Activated CD8-positive, alpha-beta memory T cell treated with anti-CD3 and anti-CD28 coated beads, Interleukin-2, amount 50 U/mL, for 4 hours (primary cell): ENCODE measurements around the gene S1PR5.
"Not testable (repeated sequence)": the region's sequence is repeated elsewhere in the genome, so short reads cannot be mapped to it uniquely, and the experiment has no call there.

ENCODE experiments used
- DNase-seq: peaks from one replicate; pipeline ENCODE4 v3.0.0-alpha.2; 2020

Gene S1PR5

GRCh38 chr19:10544242-10544752, 27.1 kb upstream of the S1PR5 start:
- no peak for DNase-seq

- peak; percentile 78 for DNase-seq
Measured at GRCh38 chr19:10543420-10544241, 26.4 kb upstream of the S1PR5 start, which contains the start of gene ATG4D. Gene ATG4D, plus strand, starts transcription at chr19:10543904. Its CDS starts 187 bp downstream, at chr19:10544091.

DNA sequence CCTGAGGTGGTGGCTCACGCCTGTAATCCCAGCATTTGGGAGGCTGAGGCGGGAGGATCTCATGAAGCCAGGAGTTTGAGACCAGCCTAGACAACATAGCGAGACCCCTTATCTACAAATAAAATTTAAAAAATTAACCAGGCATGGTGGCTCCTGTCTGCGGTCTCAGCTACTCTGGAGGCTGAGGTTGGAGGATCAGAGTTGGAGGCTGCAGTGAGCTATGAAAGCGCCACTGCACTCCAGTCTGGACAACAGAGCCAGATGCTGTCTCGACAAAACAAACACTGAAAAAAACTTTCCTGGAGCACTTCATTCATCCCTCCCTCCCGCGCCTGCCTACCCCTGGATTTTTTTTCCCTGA, 25.8 kb upstream of the S1PR5 start:
- DNase-seq, result no peak

DNA sequence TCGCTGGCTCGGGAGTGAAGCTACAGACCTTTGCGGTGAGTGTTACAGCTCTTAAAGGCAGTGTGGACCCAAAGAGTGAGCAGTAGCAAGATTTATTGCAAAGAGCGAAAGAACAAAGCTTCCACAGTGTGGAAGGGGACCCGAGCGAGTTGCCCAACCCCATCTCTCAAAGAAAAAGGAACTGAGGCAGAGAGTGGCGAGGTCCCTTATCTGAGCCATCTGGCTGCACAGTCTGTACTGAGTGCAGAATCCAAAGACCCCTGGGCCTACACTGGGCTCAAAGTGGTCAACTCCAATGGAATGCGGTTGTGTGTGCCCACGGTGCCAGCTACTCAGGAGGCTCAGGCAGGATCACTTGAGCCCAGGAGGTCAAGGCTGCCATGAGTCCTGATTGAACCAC, 21.8 kb upstream of the S1PR5 start:
- not testable (repeated sequence) for DNase-seq

GRCh38 chr19:10538204-10538983, 21.1 kb upstream of the S1PR5 start:
- no peak for DNase-seq

DNA sequence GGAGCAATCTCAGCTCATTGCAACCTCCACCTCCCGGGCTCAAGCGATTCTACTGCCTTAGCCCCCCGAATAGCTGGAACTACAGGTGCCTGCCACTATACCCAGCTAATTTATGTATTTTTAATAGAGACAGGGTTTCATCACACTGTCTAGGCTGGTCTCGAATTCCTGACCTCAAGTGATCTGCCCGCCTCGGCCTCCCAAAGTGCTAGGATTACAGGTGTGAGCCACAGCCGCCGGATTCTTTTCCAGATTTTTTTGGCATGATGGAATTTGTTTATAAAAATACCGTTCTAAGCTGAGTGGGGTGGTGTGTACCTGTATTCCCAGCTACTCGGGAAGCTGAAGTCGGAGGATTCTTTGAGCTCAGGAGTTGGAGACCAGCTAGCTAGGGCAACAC, 20.4 kb upstream of the S1PR5 start:
- no peak for DNase-seq

- DNase-seq, result no peak
Measured at GRCh38 chr19:10535613-10536012, 18.4 kb upstream of the S1PR5 start.

- no peak for DNase-seq
Measured at GRCh38 chr19:10533646-10534386, 16.6 kb upstream of the S1PR5 start.

GRCh38 chr19:10532457-10532856, 15.2 kb upstream of the S1PR5 start:
- DNase-seq, result no peak

DNA sequence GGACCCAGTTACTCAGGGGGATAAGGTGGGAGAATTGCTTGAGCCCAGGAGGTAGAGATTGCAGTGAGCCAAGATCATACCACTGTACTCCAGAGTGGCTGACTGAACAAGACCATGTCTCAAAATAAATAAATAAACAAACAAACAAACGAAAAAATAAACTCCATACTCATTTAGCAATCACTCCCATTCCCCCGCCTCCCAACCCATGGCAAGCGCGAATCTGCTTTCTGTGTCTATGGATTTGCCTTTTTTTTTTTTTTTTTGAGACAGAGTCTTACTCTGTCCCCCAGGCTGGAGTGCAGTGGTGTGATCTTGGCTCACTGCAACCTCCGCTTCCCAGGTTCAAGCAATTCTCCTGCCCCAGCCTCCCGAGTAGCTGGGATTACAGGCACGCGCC, 9.6 kb upstream of the S1PR5 start:
- DNase-seq, result not testable (repeated sequence)

- no peak for DNase-seq
Measured at GRCh38 chr19:10525636-10526035, 8.4 kb upstream of the S1PR5 start.

DNA sequence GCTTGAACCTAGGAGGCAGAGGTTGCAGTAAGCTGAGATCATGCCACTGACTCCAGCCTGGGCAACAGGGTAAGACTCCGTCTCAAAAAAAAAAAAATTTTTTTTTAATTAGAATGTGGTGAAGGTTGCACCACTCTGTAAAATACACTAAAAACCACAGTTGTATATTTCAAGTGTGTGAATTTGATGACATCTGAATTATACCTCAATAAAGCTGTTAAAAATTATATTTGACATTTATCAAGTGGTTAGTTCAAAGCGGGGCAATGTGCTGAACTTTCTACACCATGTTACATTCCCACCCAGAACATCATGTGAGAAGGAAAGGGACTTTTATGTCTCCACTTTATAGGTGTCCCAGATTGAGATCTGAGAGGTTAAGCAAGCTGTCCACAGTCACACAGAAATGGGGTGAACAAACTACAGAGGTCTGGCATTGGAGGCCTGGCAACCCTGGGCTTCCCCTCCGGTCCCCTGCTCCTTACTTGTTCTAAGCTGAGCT, 5.9 kb upstream of the S1PR5 start:
- no peak for DNase-seq

- DNase-seq, result no peak
Measured at GRCh38 chr19:10521461-10522171, 4.4 kb upstream of the S1PR5 start.

GRCh38 chr19:10520652-10521318, 3.5 kb upstream of the S1PR5 start:
- DNase-seq, result no peak

- no peak for DNase-seq
Measured at GRCh38 chr19:10519421-10519820, 2.2 kb upstream of the S1PR5 start.

GRCh38 chr19:10518444-10519361, 1.5 kb upstream of the S1PR5 start:
- DNase-seq, result peak; percentile 21

DNA sequence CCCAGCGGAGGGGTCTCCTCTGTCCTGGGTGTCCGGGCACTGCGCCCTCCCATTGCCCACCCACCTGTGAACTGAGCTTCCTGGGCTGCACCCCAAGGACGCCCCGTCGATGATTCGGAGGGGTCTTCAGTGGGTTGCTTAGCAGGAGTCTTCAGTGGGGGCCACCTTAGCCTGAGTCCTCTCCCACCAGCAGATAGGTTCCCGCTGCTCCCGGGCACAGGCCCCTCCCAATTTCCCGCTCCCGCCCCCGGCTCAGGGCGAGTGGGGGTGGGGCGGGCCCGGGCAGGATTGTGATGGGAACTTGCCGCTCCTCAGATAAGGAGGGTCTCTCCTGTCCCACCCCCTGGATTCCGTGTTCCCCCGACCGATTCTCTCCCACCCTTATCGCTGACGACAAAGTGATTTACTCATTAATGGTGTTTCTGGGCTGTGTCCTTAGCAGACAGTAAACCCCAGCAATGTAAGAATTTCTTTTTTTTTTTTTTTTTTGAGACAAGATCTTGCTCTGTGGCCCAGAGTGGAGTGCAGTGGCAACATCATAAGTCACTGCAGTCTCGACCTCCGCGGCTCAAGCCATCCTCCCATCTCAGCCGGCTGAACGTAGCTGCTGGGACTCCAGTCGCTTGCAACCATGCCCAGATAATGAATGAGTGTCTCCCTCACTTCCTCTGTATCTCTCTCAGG, 655 bp upstream of the S1PR5 start:
- DNase-seq, result peak; percentile 26

DNA sequence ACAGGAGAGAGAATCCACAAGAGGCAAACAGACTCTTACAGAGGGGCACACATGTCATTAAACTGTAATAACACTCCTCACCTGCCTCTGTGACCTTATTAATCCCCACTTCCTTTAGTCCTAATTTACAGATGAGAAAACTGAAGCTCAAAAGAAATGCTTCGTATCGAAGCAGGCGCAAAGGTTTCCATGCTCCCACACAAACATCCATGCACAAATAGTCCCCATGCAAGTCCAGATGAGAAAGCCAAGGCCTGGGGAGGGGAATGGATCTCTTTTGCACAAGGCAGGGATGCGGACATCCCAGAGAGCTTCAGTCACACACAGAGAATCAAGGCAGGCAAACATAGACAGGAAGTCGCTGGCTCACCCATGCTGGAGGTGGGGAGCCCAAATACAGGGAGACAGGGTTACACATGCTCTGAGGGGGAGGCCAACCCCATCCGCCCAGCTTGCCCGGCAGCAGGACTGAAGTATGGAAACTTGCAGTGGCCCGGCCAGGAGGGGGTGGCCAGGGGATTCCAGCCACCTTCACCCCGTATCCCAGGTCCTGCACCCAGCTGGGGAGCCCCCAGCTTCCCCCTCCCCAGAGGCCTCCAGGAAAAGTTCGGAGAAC, 468 bp downstream of the S1PR5 start:
- peak; percentile 23 for DNase-seq

DNA sequence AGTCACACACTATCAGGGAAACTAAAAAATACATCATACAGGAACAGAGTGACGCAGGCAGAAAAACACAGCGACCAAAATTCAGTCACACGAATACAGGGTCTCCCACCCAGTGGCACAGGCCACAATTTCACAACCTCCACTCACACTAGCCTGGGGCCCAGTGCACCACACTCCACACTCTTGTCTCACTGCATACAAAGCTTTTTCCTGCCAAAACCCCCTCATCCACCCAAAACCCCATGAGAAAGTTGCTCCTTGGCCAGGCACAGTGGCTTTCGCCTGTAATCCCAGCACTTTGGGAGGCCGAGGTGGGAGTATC, 1.2 kb downstream of the S1PR5 start:
- no peak for DNase-seq
